CD4-positive, alpha-beta memory T cell (primary cell): ENCODE results near the gene G6PC3. TPM values are rescaled to one million over a fixed set of nuclear protein-coding genes. Genes with fewer than 3 reads are reported as not detected.
A peak's percentile ranks its signal among the peaks of the same experiment; 100 is the strongest.

Source experiments
- CTCF ChIA-PET: fragments of 350-600 bp; sonication (Branson Sonifier 250); formaldehyde crosslinking; loops from one replicate; lab custom pipeline; 2021; ENCODE audit warnings: inconsistent platforms; ENCODE audit not compliant: partially characterized antibody; lab: Charles Lee
- POLR2A ChIA-PET: fragments of 350-600 bp; sonication (Branson Sonifier 250); formaldehyde crosslinking; loops from one replicate; lab custom pipeline; 2021; ENCODE audit not compliant: partially characterized antibody; lab: Charles Lee
- DNase-seq, 5 donors: peaks; one replicate each; pipeline versions ENCODE4 v3.0.0 to v3.0.0-alpha.2; 2020 to 2022; ENCODE audit warnings: mixed read lengths in 1 of 5
- H3K27ac ChIP-seq: one replicate; pipeline ENCODE4 v1.7.0; 2013; ENCODE audit warnings: low read depth, low read length
- H3K27me3 ChIP-seq: 2 replicates; pipeline ENCODE4 v1.7.0; 2013; ENCODE audit warnings: mild to moderate bottlenecking, low read length, moderate library complexity; ENCODE audit not compliant: insufficient read depth
- H3K36me3 ChIP-seq: 2 replicates; pipeline ENCODE4 v1.7.0; 2013; ENCODE audit warnings: mild to moderate bottlenecking, low read length, moderate library complexity; ENCODE audit not compliant: insufficient read depth
- H3K4me1 ChIP-seq: 2 replicates; pipeline ENCODE4 v1.7.0; 2013; ENCODE audit warnings: mild to moderate bottlenecking, low read length, moderate library complexity; ENCODE audit not compliant: insufficient read depth
- H3K4me3 ChIP-seq, 2 donors: one replicate each; pipeline ENCODE4 v1.7.0; 2013; ENCODE audit warnings: low read length in 2 of 2, mild to moderate bottlenecking in 1 of 2
- H3K9me3 ChIP-seq, 2 donors: one replicate each; pipeline ENCODE4 v1.7.0; 2013; ENCODE audit warnings: low read length in 2 of 2, control low read depth in 1 of 2; ENCODE audit not compliant: control insufficient read depth in 1 of 2
- H3K27ac Mint-ChIP-seq, 7 donors: one replicate each; pipeline ENCODE4 v1.8.0; 2020 to 2021; ENCODE audit warnings: mixed read lengths in 7 of 7, mild to moderate bottlenecking in 6 of 7, inconsistent platforms in 3 of 7, moderate library complexity in 3 of 7
- H3K27me3 Mint-ChIP-seq, 2 donors: one replicate each; pipeline ENCODE4 v1.8.0; 2020 to 2021; ENCODE audit warnings: mixed read lengths in 2 of 2
- H3K36me3 Mint-ChIP-seq, 2 donors: one replicate each; pipeline ENCODE4 v1.8.0; 2020 to 2021; ENCODE audit warnings: mixed read lengths in 2 of 2, inconsistent platforms in 1 of 2, mild to moderate bottlenecking in 1 of 2
- H3K4me1 Mint-ChIP-seq, 4 donors: one replicate each; pipeline ENCODE4 v1.8.0; 2020 to 2021; ENCODE audit warnings: mixed read lengths in 4 of 4, mild to moderate bottlenecking in 1 of 4
- H3K4me3 Mint-ChIP-seq, 8 donors: one replicate each; pipeline ENCODE4 v1.8.0; 2020 to 2021; ENCODE audit warnings: mixed read lengths in 8 of 8, mild to moderate bottlenecking in 7 of 8, moderate library complexity in 6 of 8, inconsistent platforms in 3 of 8
- H3K9me3 Mint-ChIP-seq, 8 donors: one replicate each; pipeline ENCODE4 v1.8.0; 2020 to 2021; ENCODE audit warnings: mixed read lengths in 8 of 8, mild to moderate bottlenecking in 5 of 8, inconsistent platforms in 3 of 8, moderate library complexity in 1 of 8
- intact Hi-C: fragments of 100-400 bp; cut with micrococcal nuclease; formaldehyde crosslinking; loops from one replicate; pipeline ENCODE4 v1.15.1; 2023
- polyA plus RNA-seq, 2 donors: library from polyadenylated mRNA; unstranded; fragments of 300-500 nt; fragmentation: Illumina TruSeq; gene quantifications; one replicate each; pipeline ENCODE4 v1.2.3, GENCODE V29; 2021
- total RNA-seq, 2 experiments: library from RNA; stranded (reverse); gene quantifications; one replicate each; pipeline ENCODE4 v1.2.3, GENCODE V29; 2021

G6PC3 gene
- total and polyA plus RNA-seq, 4 experiments from 2014 or later = 10.6 to 17.9 (median 13.7) TPM

DNA sequence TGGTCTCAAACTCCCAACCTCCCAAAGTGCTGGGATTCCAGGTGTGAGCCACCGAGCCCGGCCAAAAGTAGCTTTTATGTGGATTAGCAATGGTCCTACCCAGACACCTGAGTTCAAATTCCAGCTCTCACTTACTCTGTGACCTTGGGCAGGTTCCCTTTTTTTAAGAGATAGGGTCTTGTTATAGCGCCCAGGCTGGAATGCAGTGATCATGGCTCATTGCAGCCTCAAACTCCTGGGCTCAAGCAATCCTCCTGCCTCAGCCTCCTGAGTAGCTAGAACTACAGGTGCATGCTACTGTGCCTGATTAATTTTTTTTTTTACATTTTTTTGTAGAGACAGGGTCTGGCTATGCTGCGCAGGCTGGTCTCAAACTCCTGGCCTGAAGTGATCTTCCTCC is 36.3 kb downstream of the G6PC3 start:
- ChIA-PET POLR2A (no interaction called here), CTCF (interaction anchor here (1.0 kb wide), 1 partner anchor 8 kb away, joined by 3 read pairs; no protein-coding TSS in a partner anchor)
- no peak overlapping the region for H3K4me3 ChIP-seq
- intact Hi-C loops = no loop called here
- no peak for DNase-seq
- H3K9me3 ChIP-seq = no peaks in the 10 kb centered on the region
- Mint-ChIP-seq H3K36me3 (peaks cover 7 to 18% of the 10 kb centered on the region in 2 donors), H3K4me3 (no peak overlapping the region), H3K9me3 (no peaks in the 10 kb centered on the region), H3K4me1 (peaks cover 4 to 15% (median 9%) of the 10 kb centered on the region in 4 donors), H3K27ac (no peak overlapping the region), H3K27me3 (no peaks in the 10 kb centered on the region)
- no peak overlapping the region for H3K27ac ChIP-seq
- H3K27me3 ChIP-seq = no peaks in the 10 kb centered on the region
- H3K36me3 ChIP-seq = peaks cover 3% of the 10 kb centered on the region
- peaks cover 16% of the 10 kb centered on the region for H3K4me1 ChIP-seq

DNA sequence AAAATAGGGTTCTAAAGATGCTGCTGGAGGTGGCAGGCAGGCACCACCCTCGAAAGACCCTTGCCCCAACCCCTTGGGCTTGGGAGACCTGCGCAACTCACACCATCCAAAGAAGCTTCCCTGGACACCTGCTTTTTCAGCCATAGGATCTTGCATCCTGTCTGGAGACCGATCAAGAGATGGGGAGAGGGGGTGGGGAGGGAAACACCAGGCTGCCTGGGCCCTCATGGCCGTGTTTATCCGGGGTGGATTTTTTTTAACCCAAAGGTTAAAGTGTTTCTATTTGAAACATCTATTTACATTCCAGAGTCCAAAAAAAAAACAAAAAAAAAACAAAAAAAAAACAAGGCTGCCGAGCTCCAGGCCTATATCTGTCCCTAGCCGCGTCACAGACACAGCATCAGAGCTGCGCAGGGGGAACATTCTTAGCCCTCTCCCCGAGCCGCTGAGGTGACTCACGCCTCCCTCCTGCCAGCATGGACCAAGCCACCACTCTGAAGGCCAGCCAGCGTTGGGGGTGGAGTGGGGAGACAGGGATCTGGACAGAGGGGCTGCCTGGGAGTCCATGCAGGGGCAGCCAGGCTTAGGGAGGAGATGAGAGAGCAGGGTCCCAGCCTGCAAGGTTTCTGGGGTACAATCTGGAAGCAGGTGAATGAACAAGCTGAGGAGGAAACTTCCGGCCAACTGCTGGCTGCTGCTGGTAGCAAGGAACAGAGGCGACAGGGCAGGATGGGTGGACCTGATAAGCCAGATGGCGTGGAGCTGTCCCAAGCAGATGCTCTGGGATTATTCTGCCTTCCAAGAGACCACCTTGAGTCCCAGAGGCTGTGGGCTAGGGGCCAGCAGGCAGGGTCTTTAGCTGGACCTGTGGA is 38.1 kb downstream of the G6PC3 start:
- Histone ChIP-seq H3K4me3 (no peak overlapping the region), H3K27me3 (no peaks in the 10 kb centered on the region), H3K27ac (no peak overlapping the region), H3K4me1 (peaks cover 31% of the 10 kb centered on the region), H3K9me3 (no peaks in the 10 kb centered on the region), H3K36me3 (peaks cover 8% of the 10 kb centered on the region)
- H3K9me3 Mint-ChIP-seq = no peaks in the 10 kb centered on the region
- ChIA-PET POLR2A (interaction anchor here (1.5 kb wide), 1 partner anchor 15 kb away, joined by 3 read pairs; the partner anchor contains the start of gene HDAC5), CTCF (interaction anchor here (0.7 kb wide), 1 partner anchor 301 kb away, joined by 3 read pairs; no protein-coding TSS in a partner anchor)
- intact Hi-C loops = no loop called here
- H3K4me1 Mint-ChIP-seq = peaks cover 7 to 30% (median 20%) of the 10 kb centered on the region in 4 donors
- no peaks in the 10 kb centered on the region for H3K27me3 Mint-ChIP-seq
- peak overlapping the region in 1 of 7 donors; percentile 16 for H3K27ac Mint-ChIP-seq
- peaks cover 7 to 13% of the 10 kb centered on the region in 2 donors for H3K36me3 Mint-ChIP-seq
- DNase-seq = no peak
- no peak overlapping the region for H3K4me3 Mint-ChIP-seq

DNA sequence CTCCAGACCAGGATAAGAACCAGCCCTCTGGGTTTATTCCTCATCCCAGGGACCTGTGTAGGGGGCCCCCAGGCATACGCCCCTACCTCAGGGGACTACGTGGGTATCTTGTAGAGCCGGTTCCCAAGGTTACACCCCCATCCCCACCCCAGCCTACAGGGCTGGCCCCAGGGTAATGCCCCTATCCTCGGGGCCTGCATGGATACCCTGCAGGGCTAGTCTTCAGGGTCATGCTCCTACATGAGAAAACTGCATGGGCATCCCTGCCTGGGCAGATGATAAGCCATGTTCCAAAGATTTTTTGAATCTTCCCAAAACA is 38.7 kb downstream of the G6PC3 start:
- no peaks in the 10 kb centered on the region for H3K9me3 ChIP-seq
- POLR2A ChIA-PET = no interaction called here
- no peak overlapping the region for H3K4me3 Mint-ChIP-seq

DNA sequence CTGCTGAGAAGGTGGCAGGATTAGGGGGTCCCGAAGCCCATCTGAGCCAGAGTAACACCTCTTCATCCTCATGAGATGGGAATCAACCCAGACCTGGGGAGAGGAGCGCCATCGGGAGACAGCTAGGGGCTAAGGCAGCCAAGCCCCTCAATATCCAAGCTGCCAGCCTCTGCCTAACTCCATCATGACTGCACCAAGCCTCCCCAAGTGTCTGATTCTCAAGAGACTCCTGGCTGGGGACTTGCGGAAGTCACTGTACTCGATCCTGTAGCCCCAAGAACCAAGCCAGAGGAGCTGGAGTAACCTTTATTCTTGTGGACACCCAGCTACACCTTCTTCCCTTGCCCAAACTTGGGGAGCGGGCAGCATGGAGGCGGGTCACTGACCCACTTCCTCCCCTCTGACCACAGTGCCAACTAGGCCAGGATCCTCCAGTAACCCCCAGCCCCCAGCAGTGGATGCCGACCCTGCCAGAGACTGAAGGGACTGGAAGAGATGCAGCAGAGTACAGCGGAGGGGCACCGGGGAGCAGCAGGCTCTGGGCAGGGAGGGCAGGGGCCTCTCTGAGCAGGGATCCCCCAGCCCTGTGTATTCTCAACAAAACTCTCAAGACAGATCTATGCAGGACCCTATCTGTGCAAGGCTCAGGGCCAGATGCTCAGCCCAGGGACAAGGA is 39.6 kb downstream of the G6PC3 start:
- no peak overlapping the region for H3K4me3 Mint-ChIP-seq
- H3K4me3 ChIP-seq = no peak overlapping the region
- POLR2A ChIA-PET = interaction anchor here (2.5 kb wide), 1 partner anchor 13 kb away, joined by 12 read pairs; the partner anchor contains the start of gene HDAC5
- H3K27ac Mint-ChIP-seq = peak overlapping the region in 1 of 7 donors; percentile 29
- CTCF ChIA-PET = no interaction called here
- H3K27me3 ChIP-seq = no peaks in the 10 kb centered on the region
- intact Hi-C loops = no loop called here
- H3K27me3 Mint-ChIP-seq = no peaks in the 10 kb centered on the region
- H3K36me3 ChIP-seq = peaks cover 8% of the 10 kb centered on the region
- H3K36me3 Mint-ChIP-seq = peaks cover 4 to 11% of the 10 kb centered on the region in 2 donors
- no peaks in the 10 kb centered on the region for H3K9me3 Mint-ChIP-seq
- H3K9me3 ChIP-seq = no peaks in the 10 kb centered on the region
- H3K4me1 ChIP-seq = peaks cover 31% of the 10 kb centered on the region
- H3K27ac ChIP-seq = no peak overlapping the region
- H3K4me1 Mint-ChIP-seq = peaks cover 7 to 34% (median 21%) of the 10 kb centered on the region in 4 donors
- DNase-seq = no peak

More for the DNA sequence above, 38.7 kb downstream of the G6PC3 start:
- Histone ChIP-seq H3K36me3 (peaks cover 8% of the 10 kb centered on the region), H3K27ac (no peak overlapping the region), H3K4me3 (no peak overlapping the region), H3K27me3 (no peaks in the 10 kb centered on the region), H3K4me1 (peaks cover 31% of the 10 kb centered on the region)
- Mint-ChIP-seq H3K9me3 (no peaks in the 10 kb centered on the region), H3K27ac (no peak overlapping the region), H3K4me1 (peaks cover 7 to 34% (median 21%) of the 10 kb centered on the region in 4 donors), H3K36me3 (peaks cover 7 to 13% of the 10 kb centered on the region in 2 donors), H3K27me3 (no peaks in the 10 kb centered on the region)
- CTCF ChIA-PET = no interaction called here
- no peak for DNase-seq
- intact Hi-C loops = no loop called here

DNA sequence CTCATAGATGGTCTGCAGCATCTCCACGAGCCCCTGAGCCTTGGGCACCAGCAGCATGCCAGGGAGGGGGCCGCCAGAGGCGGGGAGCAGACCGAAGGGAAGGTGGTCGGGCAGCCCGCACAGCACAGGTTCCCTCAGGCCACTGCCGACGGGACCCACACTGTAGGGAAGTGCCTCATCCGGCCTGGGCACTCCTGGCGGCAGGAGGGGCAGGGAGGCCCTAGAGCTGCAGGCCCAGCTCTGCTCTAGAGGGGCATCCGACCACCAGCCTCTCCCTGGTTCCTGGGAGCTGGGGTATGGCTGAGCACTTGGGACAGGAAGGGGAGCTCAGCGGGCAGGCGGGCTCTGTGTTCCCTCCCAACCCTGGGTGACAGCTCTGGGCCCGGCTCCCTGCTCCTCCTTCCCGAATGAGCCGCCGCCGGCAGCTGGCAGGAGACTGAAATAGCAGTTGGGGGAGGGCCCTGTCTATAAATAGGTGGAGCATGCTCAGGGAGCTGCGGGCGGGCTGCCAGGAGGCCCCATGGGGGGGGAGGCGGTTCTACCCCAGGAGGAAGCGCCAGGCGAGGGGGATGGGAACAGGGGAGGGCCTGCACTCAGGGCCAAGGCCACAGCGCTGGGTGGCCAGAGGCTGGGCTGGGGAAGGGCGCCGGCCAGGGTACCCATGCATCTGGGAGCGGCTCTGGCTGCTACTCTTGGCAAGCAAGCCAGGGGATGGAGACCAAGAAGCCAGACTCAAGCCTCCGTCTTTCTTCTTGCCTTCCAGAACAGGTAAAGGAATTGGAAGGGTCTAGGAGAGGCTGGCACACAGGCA is 40.5 kb downstream of the G6PC3 start:
- no peak overlapping the region for H3K4me3 ChIP-seq

DNA sequence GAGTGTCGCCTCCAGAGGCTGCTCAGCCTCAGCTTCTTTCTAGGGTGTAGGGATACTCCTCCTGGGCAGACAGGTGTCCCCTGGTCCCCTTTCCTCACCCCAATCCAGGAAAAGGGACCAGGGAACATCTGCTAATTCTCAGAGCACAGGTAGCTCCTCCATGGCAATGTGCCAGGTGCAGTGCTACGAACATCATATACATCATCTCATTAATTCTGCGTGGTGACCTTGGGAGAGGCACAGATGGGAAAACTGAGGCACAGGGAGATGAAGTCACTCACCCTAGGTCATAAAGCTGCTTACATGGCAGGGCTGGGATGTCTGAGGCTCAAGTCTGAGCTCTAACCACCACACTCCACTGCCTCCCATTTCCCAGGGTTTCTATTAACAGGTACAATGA is 41.2 kb downstream of the G6PC3 start:
- Mint-ChIP-seq H3K27me3 (no peaks in the 10 kb centered on the region), H3K27ac (peak overlapping the region in 4 of 7 donors; percentile 29 to 64 (median 42)), H3K4me1 (peaks cover 7 to 43% (median 23%) of the 10 kb centered on the region in 4 donors), H3K9me3 (no peaks in the 10 kb centered on the region), H3K4me3 (peak overlapping the region in 1 of 8 donors; percentile 57), H3K36me3 (peaks cover 10 to 17% of the 10 kb centered on the region in 2 donors)
- POLR2A ChIA-PET = interaction anchor here (1.2 to 2.5 kb wide), 2 partner anchors 9 to 11 kb away, joined by 3 to 12 read pairs; partner anchors contain the start of gene HDAC5
- H3K4me3 ChIP-seq = no peak overlapping the region
- intact Hi-C loops = no loop called here
- no peak for DNase-seq
- CTCF ChIA-PET = interaction anchor here (0.5 to 1.9 kb wide), 2 partner anchors 12 to 42 kb away, joined by 4 read pairs; partner anchors contain the start of gene HDAC5
- H3K9me3 ChIP-seq = no peaks in the 10 kb centered on the region
- H3K27ac ChIP-seq = no peak overlapping the region
- H3K27me3 ChIP-seq = no peaks in the 10 kb centered on the region
- peaks cover 31% of the 10 kb centered on the region for H3K4me1 ChIP-seq
- peaks cover 15% of the 10 kb centered on the region for H3K36me3 ChIP-seq

More for the DNA sequence above, 40.5 kb downstream of the G6PC3 start:
- no peaks in the 10 kb centered on the region for H3K27me3 Mint-ChIP-seq
- intact Hi-C loops = no loop called here
- Histone ChIP-seq H3K9me3 (no peaks in the 10 kb centered on the region), H3K27me3 (no peaks in the 10 kb centered on the region), H3K4me1 (peaks cover 31% of the 10 kb centered on the region), H3K36me3 (peaks cover 10% of the 10 kb centered on the region), H3K27ac (no peak overlapping the region)
- peaks cover 4 to 14% of the 10 kb centered on the region in 2 donors for H3K36me3 Mint-ChIP-seq
- POLR2A ChIA-PET = interaction anchor here (1.2 to 2.5 kb wide), 2 partner anchors 10 to 12 kb away, joined by 3 to 12 read pairs; partner anchors contain the start of gene HDAC5
- peak; percentile 28 to 63 (median 37) for DNase-seq
- CTCF ChIA-PET = interaction anchor here (0.5 to 1.9 kb wide), 2 partner anchors 13 to 42 kb away, joined by 4 read pairs; partner anchors contain the start of gene HDAC5
- H3K4me1 Mint-ChIP-seq = peaks cover 7 to 38% (median 21%) of the 10 kb centered on the region in 4 donors
- peak overlapping the region in 1 of 8 donors; percentile 29 for H3K4me3 Mint-ChIP-seq
- no peaks in the 10 kb centered on the region for H3K9me3 Mint-ChIP-seq
- no peak overlapping the region for H3K27ac Mint-ChIP-seq
